NB4 (cell line): ENCODE data around the gene GAGE12J.

Experiments
- CTCF ChIP-seq: IDR thresholded peaks from one replicate; pipeline ENCODE4 v1.5.1; 2012; ENCODE audit warnings: low read depth, low read length
- MAX ChIP-seq: IDR thresholded peaks from 2 replicates; pipeline ENCODE4 v1.6.1; 2011; ENCODE audit warnings: low read depth, low read length
- POLR2A ChIP-seq: IDR thresholded peaks from 2 replicates; pipeline ENCODE4 v1.6.1; 2011; ENCODE audit warnings: mild to moderate bottlenecking; ENCODE audit not compliant: insufficient read length; ENCODE audit errors: extremely low read depth

- TF ChIP-seq CTCF (no peak), POLR2A (no peak), MAX (no peak)
Measured at GRCh38 chrX:49284212-49284611, 37.6 kb upstream of the GAGE12J start.
